Measurements from ENCODE around the gene RUNX3.

GRCh38 chr1:24913274-24913604 lies 16.8 kb downstream of the RUNX3 start:
- TF ChIP-seq POLR2A (IDR thresholded peaks at IDR 0.05; ENCODE audit: borderline replicate concordance, extremely low read depth, insufficient read depth, insufficient read length) (no peak), MAX (IDR thresholded peaks at IDR 0.05) (no peak), POLR2AphosphoS5 (IDR thresholded peaks at IDR 0.05; ENCODE audit: low read depth, low read length) (no peak), CBX3 (IDR thresholded peaks at IDR 0.05; ENCODE audit: low read depth) (no peak), CEBPB (IDR thresholded peaks at IDR 0.05; ENCODE audit: low read depth) (no peak), CTCF (IDR thresholded peaks at IDR 0.05 in 2 of 3, conservative IDR thresholded peaks at IDR 0.05 in 1 of 3; ENCODE audit: borderline replicate concordance in 1 of 3, insufficient read depth in 1 of 3, low read depth in 2 of 3, low read length in 2 of 3) (no peak), EZH2 (IDR thresholded peaks at IDR 0.05) (no peak), REST (IDR thresholded peaks at IDR 0.05; ENCODE audit: low read depth) (no peak), SP1 (IDR thresholded peaks at IDR 0.05; ENCODE audit: low read depth) (no peak)
